Keratinocyte (primary cell): ENCODE results near the gene HPX.

Source experiments
- CTCF ChIP-seq, 3 experiments: IDR thresholded peaks in 1 of 3; conservative IDR thresholded peaks in 1 of 3; optimal IDR thresholded peaks in 1 of 3; 2 replicates in 2 of 3; 3 replicates in 1 of 3; pipeline versions ENCODE3 to v1.5.1; 2011; ENCODE audit warnings: low read length in 3 of 3, mild to moderate bottlenecking in 3 of 3, moderate library complexity in 2 of 3, control low read depth in 1 of 3, inconsistent platforms in 1 of 3; ENCODE audit not compliant: insufficient read depth in 2 of 3; ENCODE audit errors: extremely low read depth in 1 of 3
- EZH2 ChIP-seq: IDR thresholded peaks from one replicate; pipeline ENCODE4 v1.6.1; 2012; ENCODE audit warnings: inconsistent platforms, mild to moderate bottlenecking, low read length, moderate library complexity

DNA sequence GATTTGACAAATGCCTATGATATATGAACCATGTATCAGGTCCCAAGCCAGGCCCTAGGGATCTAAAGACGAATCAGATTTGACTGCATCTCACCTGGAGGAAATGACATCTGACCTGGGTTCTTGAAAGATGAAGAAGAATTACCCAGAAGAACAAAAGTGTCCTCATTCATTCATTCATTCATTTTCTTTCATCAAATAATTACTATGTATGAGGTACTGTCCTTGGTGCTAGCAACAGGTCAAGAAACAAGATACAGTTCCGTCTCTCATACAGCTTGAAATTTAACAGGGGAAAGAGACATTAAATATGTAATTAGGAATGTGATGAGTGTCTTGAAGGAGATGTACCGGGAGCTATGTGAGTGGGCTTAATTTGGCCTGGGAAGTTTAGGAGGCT lies 20.1 kb downstream of the HPX start:
- TF ChIP-seq CTCF (optimal IDR thresholded peaks at IDR 0.05 in 1 of 3, IDR thresholded peaks at IDR 0.05 in 1 of 3, conservative IDR thresholded peaks at IDR 0.05 in 1 of 3; ENCODE audit: extremely low read depth in 1 of 3, insufficient read depth in 2 of 3, low read length in 3 of 3) (no peak), EZH2 (no peak)
